GM12878 (cell line): ENCODE measurements around the gene FGF14. TPM values are rescaled to one million over a fixed set of nuclear protein-coding genes. Genes with fewer than 3 reads are reported as not detected.

Experiments used
- ATAC-seq: fragments of 200-7000 bp; cut with Tn5 transposase; 3 replicates; pipeline ENCODE4 v1.9.1; 2020; ENCODE audit warnings: mild to moderate bottlenecking, moderate library complexity
- BruUV-seq: library from RNA; stranded (reverse); fragments of 400-500 nt; replicated peaks from 2 replicates; lab custom pipeline; 2021; lab: Mats Ljungman, UMichigan
- CTCF ChIA-PET: fragments of 300-600 bp; sonication (Branson Sonifier 250); formaldehyde crosslinking; extraction: SDS; loops from one replicate; lab custom pipeline; 2021; ENCODE audit warnings: inconsistent platforms; lab: Yijun Ruan, JAX
- POLR2A ChIA-PET: fragments of 350-600 bp; formaldehyde crosslinking; extraction: SDS; loops from one replicate; lab custom pipeline; 2021; ENCODE audit warnings: inconsistent platforms; lab: Charles Lee
- RAD21 ChIA-PET: fragments of 300-600 bp; sonication (Branson Sonifier 250); formaldehyde crosslinking; loops from one replicate; lab custom pipeline; 2023; ENCODE audit warnings: antibody characterized with exemption; ENCODE audit not compliant: unreplicated experiment; lab: Charles Lee
- SMC1A ChIA-PET: fragments of 300-600 bp; sonication (Branson Sonifier 250); formaldehyde crosslinking; loops from one replicate; lab custom pipeline; 2023; ENCODE audit not compliant: unreplicated experiment, uncharacterized antibody; lab: Charles Lee
- DNase-seq: peaks from one replicate; pipeline ENCODE4 v3.0.0-alpha.2; 2011; ENCODE audit warnings: low read depth, low spot score
- FAIRE-seq: peaks from 3 replicates; lab custom pipeline; 2011; peaks lifted over from hg19 to GRCh38; lab: Jason Lieb, UNC
- H2AFZ ChIP-seq: 2 replicates; pipeline ENCODE4 v1.6.0; 2011; ENCODE audit warnings: low read depth, low read length, control low read depth; ENCODE audit not compliant: control insufficient read depth
- H3K27ac ChIP-seq: 2 replicates; pipeline ENCODE4 v1.5.1; 2011; ENCODE audit warnings: control low read depth; ENCODE audit not compliant: control insufficient read depth, insufficient read depth
- H3K27me3 ChIP-seq, 2 experiments: replicated peaks in 1 of 2; 2 replicates each; pipeline versions ENCODE4 v1.6.0 to v1.6.1; 2011; ENCODE audit warnings: low read length in 1 of 2; ENCODE audit not compliant: control insufficient read depth in 2 of 2, insufficient read depth in 2 of 2
- H3K36me3 ChIP-seq, 2 experiments: 2 replicates each; pipeline ENCODE4 v1.5.1; 2011; ENCODE audit warnings: low read length in 1 of 2; ENCODE audit not compliant: control insufficient read depth in 2 of 2, insufficient read depth in 2 of 2
- H3K4me1 ChIP-seq: 2 replicates; pipeline ENCODE4 v1.6.1; 2011; ENCODE audit warnings: mild to moderate bottlenecking, low read length, moderate library complexity, mixed read lengths; ENCODE audit not compliant: control insufficient read depth, insufficient read depth
- H3K4me2 ChIP-seq: 2 replicates; pipeline ENCODE4 v1.6.0; 2011; ENCODE audit warnings: control low read depth; ENCODE audit not compliant: control insufficient read depth, insufficient read depth
- H3K4me3 ChIP-seq: fragments of 200-600 bp; sonication (generic); 2 replicates; pipeline ENCODE4 v1.5.1; 2016
- H3K79me2 ChIP-seq: 2 replicates; pipeline ENCODE4 v1.6.0; 2011; ENCODE audit warnings: low read length; ENCODE audit not compliant: control insufficient read depth, insufficient read depth
- H3K9ac ChIP-seq: 2 replicates; pipeline ENCODE4 v1.8.0; 2011; ENCODE audit warnings: low read length, control low read depth, mixed read lengths; ENCODE audit not compliant: control insufficient read depth, insufficient read depth
- H3K9me3 ChIP-seq: replicated peaks from 3 replicates; pipeline ENCODE4 v1.5.1; 2011; ENCODE audit warnings: mild to moderate bottlenecking, low read length; ENCODE audit not compliant: control insufficient read depth, insufficient read depth
- H4K20me1 ChIP-seq: 2 replicates; pipeline ENCODE4 v1.6.0; 2011; ENCODE audit not compliant: control insufficient read depth, insufficient read depth
- CBX5 ChIP-seq: sonication (generic); IDR thresholded peaks from 2 replicates; pipeline ENCODE4 v1.6.1; 2016; ENCODE audit warnings: low read depth, moderate library complexity, mild to moderate bottlenecking, inconsistent platforms
- EP300 ChIP-seq, 2 experiments: fragments of 150-350 bp in 1 of 2; IDR thresholded peaks; 2 replicates each; pipeline ENCODE4 v1.6.1; 2011 to 2012; ENCODE audit warnings: low read depth in 2 of 2, low read length in 2 of 2, borderline replicate concordance in 1 of 2, improper control_type of control experiment in 1 of 2, inconsistent platforms in 1 of 2; ENCODE audit not compliant: control insufficient read depth in 1 of 2
- RAD21 ChIP-seq: IDR thresholded peaks from 2 replicates; pipeline ENCODE4 v1.6.1; 2011; ENCODE audit warnings: mild to moderate bottlenecking, low read depth, low read length, moderate library complexity; ENCODE audit not compliant: insufficient read depth
- YBX1 ChIP-seq: fragments of 450-650 bp; IDR thresholded peaks from 2 replicates; pipeline ENCODE4 v1.6.1; 2016; ENCODE audit warnings: antibody characterized with exemption
- in situ Hi-C: fragments of 300-500 bp; cut with MboI; formaldehyde crosslinking; loops from 9 replicates; pipeline ENCODE4 v1.14.3; 2018; ENCODE audit warnings: mixed read lengths
- intact Hi-C: fragments of 100-400 bp; cut with micrococcal nuclease; formaldehyde crosslinking; loops from one replicate; pipeline ENCODE4 v1.14.2; 2022; ENCODE audit not compliant: unreplicated experiment
- polyA plus RNA-seq, 11 experiments: library from polyadenylated mRNA; depleted of rRNA in 4 of 11; unstranded in 6 of 11; stranded (reverse) in 5 of 11; fragments of >200 nt; fragmentation: Nextera tagmentation in 4 of 11; fragmentation: Illumina TruSeq in 1 of 11; extraction: Ambion mirVana in 4 of 11; extraction: Trizol in 1 of 11; gene quantifications; 1 replicate in 1 of 11; 2 replicates in 10 of 11; pipeline versions ENCODE4 v1.2.1 to v1.2.3, GENCODE V29; 2011 to 2016; ENCODE audit warnings: inconsistent platforms in 2 of 11, missing spikeins in 2 of 11, low read depth in 1 of 11
- total RNA-seq, 4 experiments: library from RNA; depleted of rRNA in 3 of 4; stranded (reverse); fragments of >200 nt in 3 of 4; fragmentation: Illumina TruSeq in 1 of 4; extraction: Trizol in 1 of 4; gene quantifications; 2 replicates each; pipeline versions ENCODE4 v1.2.1 to v1.2.3, GENCODE V29; 2013 to 2021
- TF ChIP-seq, protein P1 (sequence below): fragments of 450-650 bp; IDR thresholded peaks from 2 replicates; pipeline ENCODE4 v1.6.1; 2018; ENCODE audit warnings: mild to moderate bottlenecking, low read depth, moderate library complexity; ENCODE audit not compliant: partially characterized antibody
- TF ChIP-seq, protein P2 (sequence below): IDR thresholded peaks from 2 replicates; pipeline ENCODE4 v1.6.1; 2011; ENCODE audit warnings: mild to moderate bottlenecking, low read depth, low read length, moderate library complexity; ENCODE audit not compliant: insufficient replicate concordance
- TF ChIP-seq, protein P3 (sequence below): fragments of 450-650 bp; conservative IDR thresholded peaks from 2 replicates; pipeline ENCODE4 v1.6.1; 2017; ENCODE audit warnings: mild to moderate bottlenecking, moderate library complexity

Gene FGF14
- total and polyA plus RNA-seq, 10 of the 15 experiments (the other 5 are each of a cell fraction or from before 2014, with no cell fraction given) = under 0.01 to 0.44 (median 0.04) TPM

DNA sequence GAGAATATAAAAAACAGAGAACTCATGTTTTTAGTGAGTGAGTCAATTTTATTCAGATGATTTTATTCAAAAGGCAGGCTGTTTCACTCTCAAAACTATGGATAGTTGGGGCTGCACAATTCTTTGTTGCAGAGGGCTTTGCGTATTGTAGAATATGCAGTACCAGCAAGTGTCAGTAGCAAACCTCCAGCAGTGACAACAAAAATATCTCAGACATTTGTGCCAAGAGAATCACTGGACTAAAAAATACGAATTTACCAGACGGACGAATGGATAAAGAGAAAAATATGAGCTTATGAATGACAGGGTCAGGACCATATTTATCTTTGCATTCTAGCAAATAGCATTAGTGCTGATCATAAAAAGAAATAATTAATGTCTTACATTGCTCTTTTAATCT lies 359.1 kb downstream of the FGF14 start (continued):
- TF ChIP-seq, protein P1, sequence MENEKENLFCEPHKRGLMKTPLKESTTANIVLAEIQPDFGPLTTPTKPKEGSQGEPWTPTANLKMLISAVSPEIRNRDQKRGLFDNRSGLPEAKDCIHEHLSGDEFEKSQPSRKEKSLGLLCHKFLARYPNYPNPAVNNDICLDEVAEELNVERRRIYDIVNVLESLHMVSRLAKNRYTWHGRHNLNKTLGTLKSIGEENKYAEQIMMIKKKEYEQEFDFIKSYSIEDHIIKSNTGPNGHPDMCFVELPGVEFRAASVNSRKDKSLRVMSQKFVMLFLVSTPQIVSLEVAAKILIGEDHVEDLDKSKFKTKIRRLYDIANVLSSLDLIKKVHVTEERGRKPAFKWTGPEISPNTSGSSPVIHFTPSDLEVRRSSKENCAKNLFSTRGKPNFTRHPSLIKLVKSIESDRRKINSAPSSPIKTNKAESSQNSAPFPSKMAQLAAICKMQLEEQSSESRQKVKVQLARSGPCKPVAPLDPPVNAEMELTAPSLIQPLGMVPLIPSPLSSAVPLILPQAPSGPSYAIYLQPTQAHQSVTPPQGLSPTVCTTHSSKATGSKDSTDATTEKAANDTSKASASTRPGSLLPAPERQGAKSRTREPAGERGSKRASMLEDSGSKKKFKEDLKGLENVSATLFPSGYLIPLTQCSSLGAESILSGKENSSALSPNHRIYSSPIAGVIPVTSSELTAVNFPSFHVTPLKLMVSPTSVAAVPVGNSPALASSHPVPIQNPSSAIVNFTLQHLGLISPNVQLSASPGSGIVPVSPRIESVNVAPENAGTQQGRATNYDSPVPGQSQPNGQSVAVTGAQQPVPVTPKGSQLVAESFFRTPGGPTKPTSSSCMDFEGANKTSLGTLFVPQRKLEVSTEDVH = no peak

DNA sequence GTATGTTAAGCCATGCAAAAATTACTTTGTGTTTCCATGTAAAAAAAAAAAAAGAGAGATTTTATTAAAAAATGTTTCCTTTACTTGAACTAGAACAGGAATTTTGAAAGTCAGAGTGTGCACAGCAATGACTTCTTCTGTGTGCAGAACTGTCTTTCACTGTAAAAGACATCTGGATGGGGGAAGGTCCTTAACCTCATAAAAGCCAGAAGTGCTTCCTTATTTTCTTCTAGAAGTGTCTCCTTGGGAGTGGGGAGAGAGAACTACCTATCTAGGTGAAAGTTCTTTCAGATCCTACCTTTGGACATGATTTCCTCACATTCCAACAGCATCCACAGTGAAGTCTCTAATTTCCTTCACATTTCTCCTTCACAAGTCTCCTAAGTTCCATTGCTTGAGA lies 360.3 kb downstream of the FGF14 start:
- no TSS peak for BruUV-seq

More for the DNA sequence above, 360.3 kb downstream of the FGF14 start:
- ATAC-seq = no peak
- Histone ChIP-seq H3K9ac (no peak overlapping the region), H3K36me3 (no peaks in the 10 kb centered on the region), H2AFZ (no peak overlapping the region), H3K9me3 (no peaks in the 10 kb centered on the region), H4K20me1 (no peaks in the 10 kb centered on the region), H3K27ac (no peak overlapping the region), H3K4me3 (no peak overlapping the region), H3K27me3 (no peaks in the 10 kb centered on the region), H3K79me2 (no peaks in the 10 kb centered on the region), H3K4me2 (no peak overlapping the region), H3K4me1 (no peaks in the 10 kb centered on the region)
- no peak for DNase-seq
- in situ Hi-C loops = no loop called here
- ChIA-PET CTCF (no interaction called here), POLR2A (no interaction called here), SMC1A (no interaction called here), RAD21 (no interaction called here)
- no peak for FAIRE-seq
- intact Hi-C loops = no loop called here
- TF ChIP-seq, protein P2, sequence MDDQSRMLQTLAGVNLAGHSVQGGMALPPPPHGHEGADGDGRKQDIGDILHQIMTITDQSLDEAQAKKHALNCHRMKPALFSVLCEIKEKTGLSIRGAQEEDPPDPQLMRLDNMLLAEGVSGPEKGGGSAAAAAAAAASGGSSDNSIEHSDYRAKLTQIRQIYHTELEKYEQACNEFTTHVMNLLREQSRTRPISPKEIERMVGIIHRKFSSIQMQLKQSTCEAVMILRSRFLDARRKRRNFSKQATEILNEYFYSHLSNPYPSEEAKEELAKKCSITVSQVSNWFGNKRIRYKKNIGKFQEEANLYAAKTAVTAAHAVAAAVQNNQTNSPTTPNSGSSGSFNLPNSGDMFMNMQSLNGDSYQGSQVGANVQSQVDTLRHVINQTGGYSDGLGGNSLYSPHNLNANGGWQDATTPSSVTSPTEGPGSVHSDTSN = no peak
- TF ChIP-seq RAD21 (no peak), EP300 (IDR thresholded peaks at IDR 0.05; ENCODE audit: borderline replicate concordance in 1 of 2, control insufficient read depth in 1 of 2, low read depth in 2 of 2, low read length in 2 of 2) (no peak), YBX1 (no peak), CBX5 (no peak)
- TF ChIP-seq, protein P3, sequence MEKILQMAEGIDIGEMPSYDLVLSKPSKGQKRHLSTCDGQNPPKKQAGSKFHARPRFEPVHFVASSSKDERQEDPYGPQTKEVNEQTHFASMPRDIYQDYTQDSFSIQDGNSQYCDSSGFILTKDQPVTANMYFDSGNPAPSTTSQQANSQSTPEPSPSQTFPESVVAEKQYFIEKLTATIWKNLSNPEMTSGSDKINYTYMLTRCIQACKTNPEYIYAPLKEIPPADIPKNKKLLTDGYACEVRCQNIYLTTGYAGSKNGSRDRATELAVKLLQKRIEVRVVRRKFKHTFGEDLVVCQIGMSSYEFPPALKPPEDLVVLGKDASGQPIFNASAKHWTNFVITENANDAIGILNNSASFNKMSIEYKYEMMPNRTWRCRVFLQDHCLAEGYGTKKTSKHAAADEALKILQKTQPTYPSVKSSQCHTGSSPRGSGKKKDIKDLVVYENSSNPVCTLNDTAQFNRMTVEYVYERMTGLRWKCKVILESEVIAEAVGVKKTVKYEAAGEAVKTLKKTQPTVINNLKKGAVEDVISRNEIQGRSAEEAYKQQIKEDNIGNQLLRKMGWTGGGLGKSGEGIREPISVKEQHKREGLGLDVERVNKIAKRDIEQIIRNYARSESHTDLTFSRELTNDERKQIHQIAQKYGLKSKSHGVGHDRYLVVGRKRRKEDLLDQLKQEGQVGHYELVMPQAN = no peak
